HEK293T (cell line): Measurements from ENCODE around the gene ANKRD62.
A peak's percentile ranks its signal among the peaks of the same experiment; 100 is the strongest.

Experiments
- CTCF ChIA-PET: fragments of 350-600 bp; formaldehyde crosslinking; extraction: SDS; loops from one replicate; lab custom pipeline; 2021; ENCODE audit warnings: antibody characterized with exemption, inconsistent platforms; lab: Yijun Ruan, JAX
- POLR2A ChIA-PET: fragments of 350-600 bp; formaldehyde crosslinking; extraction: SDS; loops from one replicate; lab custom pipeline; 2020; ENCODE audit warnings: antibody characterized with exemption, inconsistent platforms; lab: Yijun Ruan, JAX
- DNase-seq: peaks from one replicate; pipeline ENCODE4 v3.0.0; 2012; ENCODE audit warnings: mixed read lengths; ENCODE audit errors: extremely low spot score
- ARNT ChIP-seq: fragments of 450-650 bp; IDR thresholded peaks from 2 replicates; pipeline ENCODE4 v1.6.1; 2017; ENCODE audit warnings: mild to moderate bottlenecking
- BHLHE40 ChIP-seq: fragments of 450-650 bp; IDR thresholded peaks from 2 replicates; pipeline ENCODE4 v1.6.1; 2016; ENCODE audit warnings: mild to moderate bottlenecking, moderate library complexity, borderline replicate concordance
- CTBP1 ChIP-seq: fragments of 450-650 bp; IDR thresholded peaks from 2 replicates; pipeline ENCODE4 v1.6.1; 2016; ENCODE audit warnings: borderline replicate concordance
- ELF4 ChIP-seq: fragments of 450-650 bp; IDR thresholded peaks from 2 replicates; pipeline ENCODE4 v1.6.1; 2017; ENCODE audit warnings: antibody characterized with exemption
- FOXA1 ChIP-seq: fragments of 450-650 bp; IDR thresholded peaks from 2 replicates; pipeline ENCODE4 v1.6.1; 2016; ENCODE audit warnings: mild to moderate bottlenecking
- FOXK2 ChIP-seq: fragments of 450-650 bp; IDR thresholded peaks from 2 replicates; pipeline ENCODE4 v1.6.1; 2016; ENCODE audit warnings: mild to moderate bottlenecking
- FOXM1 ChIP-seq: fragments of 450-650 bp; IDR thresholded peaks from 2 replicates; pipeline ENCODE4 v1.6.1; 2017; ENCODE audit warnings: mild to moderate bottlenecking, borderline replicate concordance
- HDGF ChIP-seq: fragments of 450-650 bp; IDR thresholded peaks from 2 replicates; pipeline ENCODE4 v1.6.1; 2017; ENCODE audit warnings: antibody characterized with exemption, borderline replicate concordance
- L3MBTL2 ChIP-seq: fragments of 450-650 bp; conservative IDR thresholded peaks from 2 replicates; pipeline ENCODE4 v1.6.1; 2016; ENCODE audit warnings: mild to moderate bottlenecking
- LEF1 ChIP-seq: fragments of 450-650 bp; IDR thresholded peaks from 2 replicates; pipeline ENCODE4 v1.6.1; 2017; ENCODE audit warnings: mild to moderate bottlenecking, borderline replicate concordance
- NFRKB ChIP-seq: fragments of 450-650 bp; IDR thresholded peaks from 2 replicates; pipeline ENCODE4 v1.6.1; 2016; ENCODE audit warnings: mild to moderate bottlenecking, moderate library complexity
- SP1 ChIP-seq: fragments of 450-650 bp; IDR thresholded peaks from 2 replicates; pipeline ENCODE4 v1.6.1; 2017
- SUZ12 ChIP-seq: fragments of 450-650 bp; IDR thresholded peaks from 2 replicates; pipeline ENCODE4 v1.6.1; 2016; ENCODE audit warnings: mild to moderate bottlenecking
- TARDBP ChIP-seq: fragments of 450-650 bp; IDR thresholded peaks from 2 replicates; pipeline ENCODE4 v1.6.1; 2016
- ZNF384 ChIP-seq: fragments of 450-650 bp; IDR thresholded peaks from 2 replicates; pipeline ENCODE4 v1.6.1; 2016
- TF ChIP-seq, protein P1 (sequence below): fragments of 450-650 bp; IDR thresholded peaks from 2 replicates; pipeline ENCODE4 v1.6.1; 2016

ANKRD62 gene

DNA sequence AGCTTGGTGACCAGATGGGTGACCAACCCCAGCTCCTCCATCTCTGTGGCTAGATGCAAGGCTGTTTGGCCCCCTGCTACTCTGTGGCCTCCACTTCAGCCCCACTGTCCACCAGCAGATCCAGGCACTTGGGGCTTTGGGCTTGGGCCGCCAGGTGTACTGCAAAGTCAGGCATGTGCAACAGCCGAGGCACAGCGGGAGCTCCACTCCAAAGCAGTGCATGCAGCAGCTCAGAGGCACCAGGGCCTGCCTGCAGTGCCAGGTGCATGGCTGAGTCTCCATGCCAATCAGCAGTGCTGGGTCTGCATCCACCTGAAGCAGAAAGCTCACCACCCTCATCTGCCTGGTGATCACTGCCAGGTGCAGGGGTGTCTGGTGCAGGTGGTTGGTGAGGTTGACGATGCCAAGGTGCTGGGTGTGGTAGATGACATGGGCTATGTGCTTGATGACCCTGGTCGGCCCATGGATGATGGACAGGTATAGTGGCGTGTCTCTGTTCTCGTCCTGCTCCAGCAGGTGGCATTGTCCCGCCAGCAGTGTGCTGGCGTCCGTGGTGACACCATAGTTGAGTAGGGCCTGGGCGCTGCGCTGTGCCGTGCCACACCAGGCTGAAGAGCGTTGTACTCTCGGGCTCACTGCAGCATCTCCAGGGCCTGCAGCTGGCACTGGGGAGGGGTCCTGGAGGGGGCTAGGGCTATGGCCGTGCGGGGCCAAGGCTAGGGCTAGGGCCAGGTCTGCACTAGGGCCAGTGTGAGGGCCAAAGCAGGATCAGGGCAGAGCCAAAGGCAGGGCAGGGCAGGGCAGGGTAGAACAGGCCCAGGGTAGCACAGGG is 1.0 kb upstream of the ANKRD62 start:
- ChIA-PET CTCF (interaction anchor here (0.7 to 0.9 kb wide), 2 partner anchors 11 to 144 kb away, joined by 4 read pairs; no protein-coding TSS in a partner anchor), POLR2A (no interaction called here)
- TF ChIP-seq, protein P1, sequence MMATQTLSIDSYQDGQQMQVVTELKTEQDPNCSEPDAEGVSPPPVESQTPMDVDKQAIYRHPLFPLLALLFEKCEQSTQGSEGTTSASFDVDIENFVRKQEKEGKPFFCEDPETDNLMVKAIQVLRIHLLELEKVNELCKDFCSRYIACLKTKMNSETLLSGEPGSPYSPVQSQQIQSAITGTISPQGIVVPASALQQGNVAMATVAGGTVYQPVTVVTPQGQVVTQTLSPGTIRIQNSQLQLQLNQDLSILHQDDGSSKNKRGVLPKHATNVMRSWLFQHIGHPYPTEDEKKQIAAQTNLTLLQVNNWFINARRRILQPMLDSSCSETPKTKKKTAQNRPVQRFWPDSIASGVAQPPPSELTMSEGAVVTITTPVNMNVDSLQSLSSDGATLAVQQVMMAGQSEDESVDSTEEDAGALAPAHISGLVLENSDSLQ, result peak; percentile 85
- no peak for TF ChIP-seq LEF1
- DNase-seq, result peak; percentile 10

DNA sequence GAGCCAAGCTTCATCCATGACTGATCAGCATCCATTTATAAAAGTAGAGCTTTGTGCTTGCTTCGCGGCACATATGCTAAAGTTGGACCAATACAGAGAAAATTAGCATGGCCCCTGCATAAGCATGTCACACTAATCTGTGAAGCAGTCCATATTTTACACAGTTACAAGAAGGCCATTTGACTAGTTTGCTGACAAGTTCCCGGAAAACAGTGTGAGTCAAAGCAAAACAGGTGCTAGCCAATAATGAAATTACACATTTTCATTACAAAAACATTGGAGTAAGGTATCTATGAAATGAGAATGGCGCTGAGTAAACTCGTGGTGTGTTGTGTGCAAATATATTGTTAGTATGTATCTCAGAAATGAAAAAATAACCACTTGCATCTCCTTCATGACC is 4.7 kb downstream of the ANKRD62 start:
- DNase-seq, result no peak
- POLR2A ChIA-PET, result no interaction called here
- CTCF ChIA-PET, result no interaction called here
- TF ChIP-seq ELF4, result no peak
- TF ChIP-seq SP1, result no peak

DNA sequence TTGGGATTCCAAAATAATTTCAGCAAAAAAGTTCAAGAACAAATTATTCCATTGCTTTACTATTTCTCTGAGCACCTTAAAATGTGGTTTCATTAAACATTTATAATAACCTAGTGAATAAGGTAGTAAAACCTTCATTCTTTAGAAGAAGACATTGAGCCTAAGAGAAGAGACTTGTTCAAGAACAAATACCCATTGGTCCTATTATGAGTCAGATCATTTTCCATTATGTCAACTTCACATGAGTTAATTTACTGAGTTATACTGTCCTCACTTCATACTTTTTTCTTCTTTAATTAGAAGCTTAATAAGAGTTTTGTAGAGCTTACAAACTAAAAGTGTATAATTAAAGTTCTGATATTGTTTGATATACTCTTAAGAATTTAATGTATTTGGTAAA is 5.5 kb downstream of the ANKRD62 start:
- ChIA-PET CTCF (interaction anchor here (1.0 kb wide), 1 partner anchor 137 kb away, joined by 3 read pairs; no protein-coding TSS in a partner anchor), POLR2A (no interaction called here)
- no peak for DNase-seq
- TF ChIP-seq SP1 (no peak), FOXA1 (no peak), SUZ12 (no peak)

DNA sequence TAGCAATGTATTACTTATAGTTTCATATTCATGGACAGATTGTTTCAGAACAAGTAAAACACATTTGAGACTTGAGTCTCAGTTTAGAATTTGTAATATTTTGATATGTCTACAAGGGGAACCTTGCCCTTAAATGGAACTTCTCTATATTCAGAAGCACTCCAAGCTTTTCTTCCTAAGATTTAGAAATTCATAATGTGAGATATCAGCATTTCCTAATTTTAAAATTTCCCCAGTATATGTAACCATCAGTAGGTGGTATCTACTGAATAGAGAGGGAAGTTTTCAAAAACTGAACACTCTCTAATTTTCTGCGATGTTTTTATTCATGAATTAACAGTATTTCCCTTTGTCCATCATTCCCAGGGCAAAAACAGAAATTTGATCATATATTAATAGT is 7.6 kb downstream of the ANKRD62 start:
- POLR2A ChIA-PET, result no interaction called here
- CTCF ChIA-PET, result no interaction called here
- no peak for DNase-seq
- TF ChIP-seq ELF4 (no peak), FOXK2 (no peak), FOXA1 (no peak), CTBP1 (no peak), FOXM1 (no peak), TARDBP (no peak), HDGF (no peak), BHLHE40 (no peak), ARNT (no peak), SUZ12 (no peak), LEF1 (no peak), L3MBTL2 (no peak), NFRKB (no peak), ZNF384 (no peak), SP1 (no peak)
- TF ChIP-seq, protein P1, result no peak

DNA sequence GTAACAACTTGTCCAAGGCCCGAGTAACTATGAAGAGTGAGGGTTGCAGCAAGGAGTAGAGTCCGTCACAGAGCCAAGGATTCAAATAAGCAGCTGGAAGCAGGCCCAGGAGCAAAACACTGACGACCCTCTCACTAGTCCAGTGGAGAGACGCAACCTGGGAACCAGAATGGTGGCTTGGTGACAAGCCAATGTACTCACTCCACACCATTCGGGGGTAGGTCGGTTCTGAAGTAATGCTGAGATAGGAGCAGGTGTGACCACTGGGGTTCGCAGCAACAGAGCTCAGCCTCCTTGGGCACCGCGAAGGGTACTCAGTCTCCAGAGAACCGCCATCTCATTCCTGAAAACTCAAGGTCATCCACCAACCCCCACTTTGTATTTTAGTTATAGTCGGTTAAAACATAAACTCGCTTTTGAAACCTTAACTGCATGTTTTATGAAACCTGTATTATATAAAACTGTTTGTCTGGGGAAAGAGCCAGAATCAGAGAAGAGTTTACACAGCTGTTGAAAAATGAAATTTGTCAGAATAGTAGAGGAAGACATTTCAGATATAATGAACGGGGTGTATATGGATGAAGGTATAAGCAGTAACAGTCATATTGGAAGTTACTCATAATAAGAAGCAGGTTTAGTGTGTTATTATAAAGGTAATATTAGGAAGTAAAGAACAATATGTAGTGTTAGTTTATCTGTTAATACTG is 8.6 kb downstream of the ANKRD62 start:
- TF ChIP-seq SP1 (no peak), HDGF (no peak), L3MBTL2 (no peak), TARDBP (no peak), SUZ12 (no peak), ELF4 (no peak), ZNF384 (no peak), BHLHE40 (no peak), NFRKB (no peak), ARNT (no peak), FOXM1 (no peak), LEF1 (no peak), FOXA1 (no peak), FOXK2 (no peak), CTBP1 (no peak)
- TF ChIP-seq, protein P1, result no peak
- no peak for DNase-seq
- ChIA-PET CTCF (no interaction called here), POLR2A (no interaction called here)

DNA sequence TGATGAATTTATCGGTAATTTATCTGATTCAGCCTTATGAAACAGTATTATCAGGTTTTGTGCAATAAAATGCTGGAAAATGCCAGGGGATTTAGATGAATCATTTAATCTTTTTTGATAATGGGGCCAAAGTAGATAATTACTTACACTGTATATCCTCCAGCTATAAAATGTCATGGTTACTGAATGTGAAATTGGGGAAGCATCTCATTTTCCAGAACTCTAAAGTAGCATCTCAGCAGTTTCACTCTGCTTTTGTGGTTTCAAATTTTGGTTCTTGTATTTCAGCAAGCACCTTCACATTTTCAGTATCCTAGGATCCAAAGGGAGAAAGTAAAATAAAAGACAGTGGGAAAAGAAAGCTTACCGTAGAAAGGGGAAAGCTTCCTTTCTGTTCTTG is 12.8 kb downstream of the ANKRD62 start:
- ChIA-PET POLR2A (no interaction called here), CTCF (no interaction called here)
- DNase-seq, result no peak
- TF ChIP-seq FOXK2 (no peak), TARDBP (no peak), FOXM1 (no peak)

DNA sequence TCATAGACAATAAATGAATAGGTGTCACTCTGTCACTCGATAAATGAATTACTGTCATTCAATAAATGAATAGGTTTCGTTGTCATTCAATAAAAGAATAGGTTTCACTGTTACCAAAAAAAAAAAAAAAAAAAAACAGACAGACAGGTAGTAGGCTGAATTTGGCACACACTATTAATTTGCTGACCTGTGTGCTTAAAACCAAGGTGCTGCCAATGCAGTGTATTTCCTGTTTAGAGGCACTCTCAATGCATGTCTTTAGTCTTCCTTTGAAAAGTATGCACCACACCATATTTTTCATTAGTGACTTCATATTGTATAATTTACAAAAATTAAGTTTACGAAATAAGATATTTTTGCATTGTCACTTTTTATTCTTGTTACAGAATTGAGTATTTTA is 16.2 kb downstream of the ANKRD62 start:
- DNase-seq, result no peak
- TF ChIP-seq NFRKB (no peak), SUZ12 (no peak), FOXK2 (no peak), FOXM1 (no peak), CTBP1 (no peak), L3MBTL2 (no peak), ZNF384 (no peak)
- ChIA-PET CTCF (no interaction called here), POLR2A (no interaction called here)
